Osteoblast (primary cell): Measurements from ENCODE around the gene KCNC1. TPM values are rescaled to one million over a fixed set of nuclear protein-coding genes. Genes with fewer than 3 reads are reported as not detected.

Experiments
- DNase-seq: peaks from one replicate; pipeline ENCODE4 v3.0.0; 2011; ENCODE audit warnings: low spot score, mixed read lengths; ENCODE audit not compliant: insufficient read length; ENCODE audit errors: missing footprints
- H2AFZ ChIP-seq: 2 replicates; pipeline ENCODE4 v1.6.0; 2011; ENCODE audit warnings: mild to moderate bottlenecking, low read length
- H3K27ac ChIP-seq: 2 replicates; pipeline ENCODE4 v1.5.1; 2011; ENCODE audit warnings: mild to moderate bottlenecking, low read depth, low read length, moderate library complexity
- H3K27me3 ChIP-seq: 2 replicates; pipeline ENCODE4 v1.6.0; 2012; ENCODE audit warnings: mild to moderate bottlenecking, control low read depth, inconsistent platforms, low read length, moderate library complexity; ENCODE audit not compliant: insufficient read depth
- H3K36me3 ChIP-seq: 2 replicates; pipeline ENCODE4 v1.5.1; 2011; ENCODE audit warnings: mild to moderate bottlenecking, low read length, control low read depth, moderate library complexity; ENCODE audit not compliant: insufficient read depth
- H3K4me1 ChIP-seq: 2 replicates; pipeline ENCODE4 v1.5.1; 2011; ENCODE audit warnings: mild to moderate bottlenecking, low read length, control low read depth, moderate library complexity; ENCODE audit not compliant: insufficient read depth
- H3K4me2 ChIP-seq: 2 replicates; pipeline ENCODE4 v1.6.0; 2011; ENCODE audit warnings: mild to moderate bottlenecking, low read length; ENCODE audit not compliant: insufficient read depth
- H3K4me3 ChIP-seq: fragments of 200-600 bp; sonication (generic); 3 replicates; pipeline ENCODE4 v1.5.1; 2012; ENCODE audit warnings: mild to moderate bottlenecking, low read length, inconsistent platforms; ENCODE audit not compliant: insufficient read depth
- H3K79me2 ChIP-seq: 2 replicates; pipeline ENCODE4 v1.6.0; 2012; ENCODE audit warnings: mild to moderate bottlenecking, low read length, control low read depth, inconsistent platforms; ENCODE audit not compliant: insufficient read depth
- H3K9me3 ChIP-seq: 2 replicates; pipeline ENCODE4 v1.5.1; 2011; ENCODE audit warnings: low read depth, low read length, control low read depth
- H4K20me1 ChIP-seq: 2 replicates; pipeline ENCODE4 v1.6.0; 2012; ENCODE audit warnings: mild to moderate bottlenecking, low read length, control low read depth; ENCODE audit not compliant: insufficient read depth
- total RNA-seq: library from RNA; depleted of rRNA; stranded (reverse); fragments of >200 nt; gene quantifications from 2 replicates; pipeline ENCODE4 v1.2.3, GENCODE V29; 2012
- TF ChIP-seq, protein P1 (sequence below): IDR thresholded peaks from 2 replicates; pipeline ENCODE4 v1.5.1; 2011; ENCODE audit warnings: mild to moderate bottlenecking, low read depth, low read length, moderate library complexity; ENCODE audit errors: extremely low read depth

KCNC1 gene
- total RNA-seq, 1 donor = under 0.01 TPM

DNA sequence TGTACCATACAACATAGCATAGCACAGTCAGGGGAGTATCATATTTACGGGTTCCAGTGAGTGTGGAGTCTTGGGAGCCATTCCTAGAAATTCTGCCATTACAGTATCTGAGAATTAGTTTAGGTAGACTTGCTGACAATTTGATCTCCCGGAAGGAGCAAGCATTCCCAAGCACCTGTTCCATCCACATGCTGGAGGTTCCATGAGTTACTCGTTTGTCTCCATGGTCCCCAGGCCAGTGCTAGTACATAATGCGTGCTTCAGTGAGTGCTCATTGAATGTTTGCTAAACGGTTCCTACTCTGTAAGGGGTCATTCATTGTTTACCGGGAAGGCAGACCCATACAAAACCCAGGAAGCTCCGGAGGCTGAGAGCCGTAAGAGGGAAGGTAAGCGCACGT, 42.6 kb upstream of the KCNC1 start:
- Histone ChIP-seq H2AFZ (no peak overlapping the region), H4K20me1 (no peaks in the 10 kb centered on the region), H3K4me3 (no peak overlapping the region), H3K9me3 (no peaks in the 10 kb centered on the region), H3K27ac (no peak overlapping the region), H3K79me2 (no peaks in the 10 kb centered on the region), H3K4me2 (no peak overlapping the region), H3K36me3 (no peaks in the 10 kb centered on the region), H3K4me1 (no peaks in the 10 kb centered on the region), H3K27me3 (peaks cover 65% of the 10 kb centered on the region)
- TF ChIP-seq, protein P1, sequence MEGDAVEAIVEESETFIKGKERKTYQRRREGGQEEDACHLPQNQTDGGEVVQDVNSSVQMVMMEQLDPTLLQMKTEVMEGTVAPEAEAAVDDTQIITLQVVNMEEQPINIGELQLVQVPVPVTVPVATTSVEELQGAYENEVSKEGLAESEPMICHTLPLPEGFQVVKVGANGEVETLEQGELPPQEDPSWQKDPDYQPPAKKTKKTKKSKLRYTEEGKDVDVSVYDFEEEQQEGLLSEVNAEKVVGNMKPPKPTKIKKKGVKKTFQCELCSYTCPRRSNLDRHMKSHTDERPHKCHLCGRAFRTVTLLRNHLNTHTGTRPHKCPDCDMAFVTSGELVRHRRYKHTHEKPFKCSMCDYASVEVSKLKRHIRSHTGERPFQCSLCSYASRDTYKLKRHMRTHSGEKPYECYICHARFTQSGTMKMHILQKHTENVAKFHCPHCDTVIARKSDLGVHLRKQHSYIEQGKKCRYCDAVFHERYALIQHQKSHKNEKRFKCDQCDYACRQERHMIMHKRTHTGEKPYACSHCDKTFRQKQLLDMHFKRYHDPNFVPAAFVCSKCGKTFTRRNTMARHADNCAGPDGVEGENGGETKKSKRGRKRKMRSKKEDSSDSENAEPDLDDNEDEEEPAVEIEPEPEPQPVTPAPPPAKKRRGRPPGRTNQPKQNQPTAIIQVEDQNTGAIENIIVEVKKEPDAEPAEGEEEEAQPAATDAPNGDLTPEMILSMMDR = no peak
- no peak for DNase-seq

GRCh38 chr11:17692931-17693330, 41.6 kb upstream of the KCNC1 start:
- TF ChIP-seq, protein P1 = no peak
- H3K27me3 ChIP-seq = peaks cover 73% of the 10 kb centered on the region
- H3K36me3 ChIP-seq = no peaks in the 10 kb centered on the region
- H3K79me2 ChIP-seq = no peaks in the 10 kb centered on the region
- H3K9me3 ChIP-seq = no peaks in the 10 kb centered on the region
- no peak overlapping the region for H3K4me2 ChIP-seq
- no peak overlapping the region for H3K4me3 ChIP-seq
- H3K27ac ChIP-seq = no peak overlapping the region
- no peak overlapping the region for H2AFZ ChIP-seq
- H4K20me1 ChIP-seq = no peaks in the 10 kb centered on the region
- H3K4me1 ChIP-seq = no peaks in the 10 kb centered on the region
- no peak for DNase-seq

DNA sequence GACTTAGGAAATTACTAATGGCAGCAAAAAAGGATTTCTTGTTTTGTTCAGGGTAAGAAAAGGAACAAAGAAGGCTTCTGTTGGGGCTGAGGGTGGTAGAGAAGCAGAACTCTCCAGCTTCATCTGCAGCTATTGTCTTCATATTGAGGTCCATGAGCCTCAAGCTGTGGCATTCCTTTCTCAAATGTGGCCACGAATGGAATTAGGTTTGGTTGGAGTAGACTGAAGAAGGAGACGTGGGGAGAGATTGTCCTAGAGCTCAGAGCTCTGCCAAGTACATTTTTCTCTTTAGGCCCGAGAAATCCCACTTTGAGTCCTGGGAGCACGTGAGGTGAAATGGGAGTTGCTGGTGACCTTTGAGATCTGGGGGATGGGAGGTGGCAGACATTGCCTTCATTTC, 41.0 kb upstream of the KCNC1 start:
- Histone ChIP-seq H4K20me1 (no peaks in the 10 kb centered on the region), H3K9me3 (no peaks in the 10 kb centered on the region), H2AFZ (no peak overlapping the region), H3K27ac (no peak overlapping the region), H3K36me3 (no peaks in the 10 kb centered on the region), H3K4me1 (no peaks in the 10 kb centered on the region), H3K4me2 (no peak overlapping the region), H3K79me2 (no peaks in the 10 kb centered on the region), H3K27me3 (peaks cover 75% of the 10 kb centered on the region), H3K4me3 (no peak overlapping the region)
- TF ChIP-seq, protein P1 = no peak
- no peak for DNase-seq

DNA sequence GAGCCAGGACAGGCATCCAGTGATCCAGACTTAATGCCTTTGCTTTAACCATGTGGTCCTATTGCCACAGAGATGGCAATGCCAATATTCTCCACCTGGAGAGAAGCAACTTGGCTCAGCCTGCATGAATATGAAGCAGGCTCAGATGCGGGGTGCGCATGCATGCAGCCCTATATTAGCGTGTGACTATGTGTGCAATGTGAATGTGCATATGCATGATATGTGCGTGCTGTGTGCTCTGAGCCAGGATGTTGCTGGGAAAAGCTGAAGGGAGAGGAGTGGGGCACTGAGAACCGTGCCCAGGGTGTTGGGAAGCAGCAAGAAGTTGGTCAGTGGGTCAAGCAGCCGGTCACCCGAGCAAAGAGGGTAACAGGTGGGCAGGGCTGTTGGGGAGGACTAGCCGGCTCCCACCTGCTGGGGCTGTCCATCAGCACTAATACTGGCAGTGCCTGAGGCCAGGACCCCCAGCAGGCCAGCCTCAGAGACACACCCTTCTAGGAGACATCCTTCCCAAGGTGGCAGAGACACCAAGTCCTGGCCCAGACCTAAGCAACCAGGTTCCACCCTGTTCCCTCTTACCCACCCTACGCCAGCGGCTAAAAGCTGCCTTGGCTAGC, 40.0 kb upstream of the KCNC1 start:
- H3K4me3 ChIP-seq = no peak overlapping the region
- H3K4me1 ChIP-seq = no peaks in the 10 kb centered on the region
- TF ChIP-seq, protein P1 = no peak
- no peak overlapping the region for H3K4me2 ChIP-seq
- H3K36me3 ChIP-seq = no peaks in the 10 kb centered on the region
- peaks cover 71% of the 10 kb centered on the region for H3K27me3 ChIP-seq
- H4K20me1 ChIP-seq = no peaks in the 10 kb centered on the region
- no peak for DNase-seq
- H3K79me2 ChIP-seq = no peaks in the 10 kb centered on the region
- H3K9me3 ChIP-seq = no peaks in the 10 kb centered on the region
- no peak overlapping the region for H3K27ac ChIP-seq
- no peak overlapping the region for H2AFZ ChIP-seq
